GM23338 (cell line): ENCODE data around the gene CAPN1.

ENCODE experiments used
- EZH2phosphoT487 ChIP-seq: fragments of 200-600 bp; sonication (generic); IDR thresholded peaks from one replicate; pipeline ENCODE4 v1.8.1; 2018; ENCODE audit warnings: antibody characterized with exemption; ENCODE audit not compliant: unreplicated experiment
- POLR2AphosphoS5 ChIP-seq: IDR thresholded peaks from 2 replicates; pipeline ENCODE4 v1.6.1; 2016; ENCODE audit warnings: antibody characterized with exemption, low read depth

DNA sequence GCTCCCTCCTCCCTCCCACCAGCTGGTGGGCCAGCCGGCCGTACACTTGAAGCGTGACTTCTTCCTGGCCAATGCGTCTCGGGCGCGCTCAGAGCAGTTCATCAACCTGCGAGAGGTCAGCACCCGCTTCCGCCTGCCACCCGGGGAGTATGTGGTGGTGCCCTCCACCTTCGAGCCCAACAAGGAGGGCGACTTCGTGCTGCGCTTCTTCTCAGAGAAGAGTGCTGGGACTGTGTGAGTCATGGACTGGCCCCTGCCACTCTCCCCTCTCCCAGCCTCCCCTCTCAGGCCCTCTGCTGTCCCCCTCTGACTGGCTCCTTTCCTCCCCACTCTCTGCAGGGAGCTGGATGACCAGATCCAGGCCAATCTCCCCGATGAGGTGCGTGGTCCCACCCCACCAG, 24.7 kb downstream of the CAPN1 start:
- no peak for TF ChIP-seq EZH2phosphoT487
- TF ChIP-seq POLR2AphosphoS5 = no peak
